HG02678 (cell line): ENCODE results near the gene NKX2-4.

ENCODE experiments used
- ATAC-seq: cut with Tn5 transposase; IDR thresholded peaks from one replicate; pipeline ENCODE4 v1.9.1; 2021; ENCODE audit warnings: mild to moderate bottlenecking, moderate library complexity; ENCODE audit not compliant: unreplicated experiment

NKX2-4 gene

DNA sequence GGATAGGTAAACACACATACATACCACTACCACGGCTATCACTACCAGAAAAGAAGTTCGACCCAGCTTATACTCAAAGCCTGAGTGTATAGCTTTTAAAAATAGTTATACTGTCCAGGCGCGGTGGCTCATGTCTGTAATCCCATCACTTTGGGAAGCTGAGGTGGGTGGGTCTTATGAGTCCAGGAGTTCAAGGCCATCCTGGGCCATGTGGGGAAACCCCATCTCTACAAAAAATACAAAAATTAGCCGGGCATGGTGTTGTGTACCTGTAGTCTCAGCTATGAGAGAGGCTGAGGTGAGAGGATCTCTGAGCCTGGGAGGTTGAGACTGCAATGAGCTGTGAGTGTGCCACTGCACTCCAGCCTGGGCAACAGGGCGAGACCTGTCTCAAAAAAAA, 32.9 kb downstream of the NKX2-4 start:
- no peak for ATAC-seq

DNA sequence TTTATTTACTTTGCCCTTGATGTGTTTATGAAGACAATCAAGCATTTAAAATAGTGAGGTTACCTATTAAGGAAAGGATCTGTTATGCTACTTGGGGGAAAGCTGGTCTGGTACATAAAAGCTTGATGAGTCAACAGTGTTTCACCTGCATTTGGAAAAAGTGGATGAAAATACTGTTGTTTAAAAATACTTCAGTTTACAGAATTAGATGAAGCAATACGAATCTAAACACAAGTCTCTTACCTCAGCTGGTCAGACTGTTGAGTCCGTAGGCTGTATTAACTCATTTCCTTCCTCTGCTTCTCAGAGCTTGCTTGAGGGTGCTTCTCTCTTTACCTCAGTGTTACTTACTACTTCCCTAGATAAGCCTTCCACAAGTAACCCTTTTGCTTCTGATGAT, 36.1 kb downstream of the NKX2-4 start:
- no peak for ATAC-seq

DNA sequence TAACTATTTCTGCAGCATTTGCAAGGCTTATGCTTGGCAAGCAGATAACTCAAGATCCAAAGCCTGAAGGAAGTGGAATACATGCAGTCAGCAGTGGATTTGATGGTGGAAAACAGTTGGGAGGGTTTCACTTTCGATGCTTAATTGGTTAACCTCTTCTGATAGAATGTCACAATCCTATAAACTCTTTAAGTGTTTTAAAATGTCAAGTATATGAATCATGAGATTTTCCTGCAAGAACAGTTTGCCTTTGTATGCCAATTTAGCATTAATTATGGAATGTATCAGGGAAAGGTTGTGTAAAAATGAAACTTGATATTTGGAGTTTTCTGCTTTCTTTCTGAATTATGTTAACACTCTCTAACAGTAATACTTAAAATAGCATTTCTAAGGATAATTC, 36.6 kb downstream of the NKX2-4 start:
- ATAC-seq, result no peak

DNA sequence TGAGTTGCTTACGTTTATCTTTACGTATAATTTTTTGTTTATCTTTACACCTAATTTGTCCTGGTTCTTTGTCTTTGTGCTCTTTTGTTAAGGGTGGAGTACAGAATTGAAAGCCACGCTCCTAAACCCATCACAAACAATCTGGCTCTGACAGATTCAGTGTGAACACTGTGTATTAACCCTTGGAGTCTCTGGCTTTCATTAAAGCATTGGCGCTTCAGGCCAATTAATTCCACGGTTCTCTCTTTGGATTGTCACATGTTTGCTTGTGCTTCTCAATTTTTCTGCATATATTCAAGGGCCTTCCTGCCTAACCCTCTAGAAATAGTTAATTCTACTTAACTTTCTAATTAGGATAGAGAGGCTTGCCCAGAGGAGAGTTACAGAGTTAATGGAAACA, 38.6 kb downstream of the NKX2-4 start:
- no peak for ATAC-seq

DNA sequence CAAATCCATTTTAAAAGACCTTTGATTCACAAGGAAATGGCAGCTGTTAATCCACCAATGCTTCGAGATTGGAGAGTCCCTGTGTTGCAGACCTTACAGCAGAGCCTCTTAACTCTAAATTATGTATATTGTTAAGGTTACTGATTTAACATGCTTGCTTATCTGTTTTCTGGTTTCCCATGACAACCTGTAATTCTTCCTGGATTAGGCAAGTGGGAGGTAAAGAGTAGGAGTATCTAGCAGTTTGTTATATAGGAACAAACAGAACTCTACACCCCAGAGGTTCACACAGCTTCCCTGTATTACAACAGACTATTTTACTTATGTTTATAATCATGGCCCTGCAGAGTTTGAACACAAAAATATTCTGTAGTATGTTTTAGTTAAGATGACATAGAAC, 39.5 kb downstream of the NKX2-4 start:
- no peak for ATAC-seq

DNA sequence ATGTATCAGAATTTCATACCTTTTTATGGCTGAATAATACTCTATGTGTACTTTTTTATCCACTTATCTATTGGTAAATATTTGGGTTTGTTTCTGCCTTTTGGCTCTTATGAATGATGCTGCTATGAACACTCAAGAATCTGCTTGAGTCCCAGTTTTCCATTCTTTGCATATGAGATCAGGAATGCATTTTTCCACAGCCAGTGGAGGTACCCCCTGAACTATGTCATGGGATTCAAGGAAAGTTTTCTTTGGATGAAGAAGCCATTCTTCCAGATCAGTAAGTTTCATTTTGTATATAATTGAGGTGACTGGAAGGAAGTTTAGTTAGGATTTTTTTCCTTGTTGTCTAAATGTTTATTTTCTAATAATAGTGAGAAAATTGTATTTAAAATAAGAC, 40.9 kb downstream of the NKX2-4 start:
- no peak for ATAC-seq

DNA sequence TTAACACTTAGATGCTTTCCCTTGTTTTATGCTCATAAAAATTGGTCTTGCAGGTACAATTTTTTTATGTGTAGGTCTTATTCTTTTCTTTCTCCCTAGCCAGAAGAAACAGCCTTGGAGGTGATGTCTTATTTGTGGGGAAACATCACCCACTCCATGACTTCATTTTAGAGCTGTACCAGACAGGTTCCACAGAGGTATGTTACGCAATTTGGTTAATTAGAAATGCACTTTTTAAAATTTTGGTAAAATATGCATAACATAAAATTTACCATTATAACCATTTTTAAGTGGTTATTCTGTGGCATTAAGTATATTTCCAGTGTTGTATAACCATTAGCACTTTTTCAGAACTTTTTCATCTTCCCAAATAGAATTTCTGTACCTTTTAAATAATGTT, 41.3 kb downstream of the NKX2-4 start:
- ATAC-seq, result no peak

DNA sequence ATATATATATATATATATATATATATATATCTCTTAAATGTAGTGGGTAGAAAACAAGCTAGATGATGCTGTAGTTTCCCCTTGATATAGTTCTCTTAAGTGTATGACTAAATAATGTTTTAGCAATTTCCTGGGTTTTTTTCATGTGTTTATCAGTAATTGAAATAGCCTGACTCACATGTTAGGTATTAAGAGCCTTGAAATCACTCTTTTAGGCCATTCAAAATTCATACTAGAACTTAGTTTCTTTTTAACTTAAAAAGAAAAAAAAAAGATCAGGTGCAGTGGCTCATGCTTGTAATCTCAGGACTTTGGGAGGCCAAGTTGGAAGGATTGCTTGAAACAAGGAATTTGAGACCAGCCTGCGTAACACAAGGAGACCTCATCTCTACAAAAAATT, 44.1 kb downstream of the NKX2-4 start:
- ATAC-seq, result no peak

DNA sequence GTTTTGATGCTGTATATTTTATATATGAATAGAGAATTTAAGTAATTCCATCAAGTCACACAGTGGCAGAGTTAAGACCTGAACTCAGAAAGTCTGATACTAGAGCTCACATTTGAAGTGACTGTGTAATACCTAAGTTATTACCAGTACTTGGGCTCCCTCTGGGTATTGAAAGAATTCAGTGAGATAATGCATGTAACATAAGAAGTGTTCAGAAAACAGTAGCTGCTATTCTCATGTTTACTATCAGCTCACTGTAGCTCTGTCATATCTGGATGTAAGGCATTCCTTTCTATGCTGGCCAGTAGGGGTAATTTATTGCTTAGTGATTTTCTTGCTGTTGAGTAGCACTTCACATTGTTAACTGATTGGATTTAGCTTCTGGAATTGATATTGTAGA, 44.6 kb downstream of the NKX2-4 start:
- ATAC-seq, result no peak
